ENCODE measurements around the gene PACRG. TPM values are rescaled to one million over a fixed set of nuclear protein-coding genes. Genes with fewer than 3 reads are reported as not detected.

PACRG gene
- total and polyA plus RNA-seq, 2 of the 8 experiments (the other 6 are each of a cell fraction or from before 2014, with no cell fraction given): 0.44 to 0.54 TPM

DNA sequence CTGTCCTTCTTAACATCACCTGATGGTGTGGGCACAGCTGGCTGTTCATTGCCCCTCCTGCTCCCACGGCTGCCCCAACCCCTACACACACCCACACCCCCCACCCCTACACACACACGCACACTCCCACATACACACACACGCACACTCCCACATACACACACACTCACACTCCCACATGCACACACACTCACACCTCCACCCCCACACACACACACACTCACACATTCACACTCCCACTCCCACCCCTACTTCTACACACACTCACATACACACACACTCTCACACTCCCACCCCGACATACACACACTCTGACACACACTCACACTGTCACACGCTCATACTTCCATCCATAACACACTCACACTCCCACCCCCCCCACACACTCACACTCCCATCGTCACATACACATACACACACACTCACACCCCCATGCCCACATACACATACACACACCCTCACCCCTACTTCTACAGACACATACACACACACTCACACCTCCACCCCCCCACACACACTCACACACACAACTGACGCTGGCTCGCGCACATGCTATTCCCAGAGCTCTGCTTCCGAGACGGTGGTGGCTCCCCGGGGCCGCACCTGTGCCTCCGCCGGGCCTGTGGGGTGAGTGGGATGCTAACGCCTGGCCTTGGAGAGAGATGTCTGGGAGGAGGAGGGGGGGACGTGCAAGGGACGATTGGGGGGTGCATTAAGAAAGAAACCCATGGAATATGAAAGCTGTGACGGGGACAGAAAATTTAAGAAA, 512.0 kb downstream of the PACRG start (continued):
- TF ChIP-seq RXRA (IDR thresholded peaks at IDR 0.05; ENCODE audit: insufficient read depth, low read depth, low read length) (no peak), HDAC6 (IDR thresholded peaks at IDR 0.05; ENCODE audit: low read depth, low read length) (no peak), JUN (IDR thresholded peaks at IDR 0.05; ENCODE audit: low read depth, low read length) (no peak), PHF8 (conservative IDR thresholded peaks at IDR 0.05; ENCODE audit: low read depth, low read length) (no peak), TCF12 (IDR thresholded peaks at IDR 0.05; ENCODE audit: low read depth, low read length) (no peak), SP4 (IDR thresholded peaks at IDR 0.05; ENCODE audit: low read length) (no peak), FOSL1 (IDR thresholded peaks at IDR 0.05; ENCODE audit: insufficient read depth, low read depth, low read length) (no peak), MAFK (IDR thresholded peaks at IDR 0.05; ENCODE audit: low read depth, low read length) (no peak)
- TF ChIP-seq, protein P1, sequence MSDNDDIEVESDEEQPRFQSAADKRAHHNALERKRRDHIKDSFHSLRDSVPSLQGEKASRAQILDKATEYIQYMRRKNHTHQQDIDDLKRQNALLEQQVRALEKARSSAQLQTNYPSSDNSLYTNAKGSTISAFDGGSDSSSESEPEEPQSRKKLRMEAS (IDR thresholded peaks at IDR 0.05): no peak
